Endothelial cell of umbilical vein (primary cell): ENCODE measurements around the gene NUP35. TPM values are rescaled to one million over a fixed set of nuclear protein-coding genes. Genes with fewer than 3 reads are reported as not detected.

Experiments used
- BruUV-seq: library from RNA; stranded (reverse); fragments of 400-500 nt; replicated peaks from 2 replicates; lab custom pipeline; 2021; lab: Mats Ljungman, UMichigan
- CTCF ChIA-PET: fragments of 300-600, 350-600 bp; sonication (Branson Sonifier 250); formaldehyde crosslinking; loops from one replicate; lab custom pipeline; 2021; ENCODE audit warnings: antibody characterized with exemption, inconsistent platforms; lab: Charles Lee
- POLR2A ChIA-PET: fragments of 300-600, 350-600 bp; sonication (Branson Sonifier 250); formaldehyde crosslinking; loops from one replicate; lab custom pipeline; 2021; ENCODE audit warnings: antibody characterized with exemption, inconsistent platforms; lab: Charles Lee
- DNase-seq: peaks from one replicate; pipeline ENCODE4 v3.0.0-alpha.2; 2011; ENCODE audit warnings: low read depth, low spot score
- FAIRE-seq: peaks from 2 replicates; lab custom pipeline; 2011; peaks lifted over from hg19 to GRCh38; lab: Jason Lieb, UNC
- H2AFZ ChIP-seq: 2 replicates; pipeline ENCODE4 v1.6.0; 2012; ENCODE audit warnings: low read depth, low read length, control low read depth, inconsistent platforms
- H3K27ac ChIP-seq: 2 replicates; pipeline ENCODE4 v1.5.1; 2011; ENCODE audit warnings: low read depth, mild to moderate bottlenecking, control low read depth, low read length, moderate library complexity; ENCODE audit not compliant: insufficient read depth
- H3K27me3 ChIP-seq, 2 experiments: 2 replicates each; pipeline versions ENCODE4 v1.6.0 to v1.6.1; 2011; ENCODE audit warnings: low read length in 2 of 2, mixed read lengths in 1 of 2; ENCODE audit not compliant: control insufficient read depth in 2 of 2, insufficient read depth in 2 of 2
- H3K36me3 ChIP-seq, 2 experiments: 2 replicates in 1 of 2; 3 replicates in 1 of 2; pipeline ENCODE4 v1.5.1; 2011; ENCODE audit warnings: low read length in 2 of 2, mild to moderate bottlenecking in 1 of 2, moderate library complexity in 1 of 2; ENCODE audit not compliant: control insufficient read depth in 2 of 2, insufficient read depth in 2 of 2; ENCODE audit errors: extremely low read depth in 1 of 2
- H3K4me1 ChIP-seq: 3 replicates; pipeline ENCODE4 v1.5.1; 2011; ENCODE audit warnings: mild to moderate bottlenecking, low read length; ENCODE audit not compliant: control insufficient read depth, insufficient read depth; ENCODE audit errors: extremely low read depth
- H3K4me2 ChIP-seq: 2 replicates; pipeline ENCODE4 v1.6.1; 2011; ENCODE audit warnings: low read length, control low read depth, mixed read lengths; ENCODE audit not compliant: insufficient read depth
- H3K4me3 ChIP-seq, 3 experiments: fragments of 200-600 bp in 1 of 3; sonication (generic), shearing (Covaris generic) in 1 of 3; replicated peaks in 1 of 3; 2 replicates each; pipeline ENCODE4 v1.5.1; 2011 to 2016; ENCODE audit warnings: control low read depth in 3 of 3, low read length in 3 of 3, mild to moderate bottlenecking in 2 of 3, inconsistent platforms in 1 of 3, low read depth in 1 of 3, moderate library complexity in 1 of 3; ENCODE audit not compliant: insufficient read depth in 1 of 3
- H3K79me2 ChIP-seq: 2 replicates; pipeline ENCODE4 v1.6.0; 2012; ENCODE audit warnings: low read length, inconsistent platforms; ENCODE audit not compliant: control insufficient read depth, insufficient read depth
- H3K9ac ChIP-seq: replicated peaks from 2 replicates; pipeline ENCODE3; 2011; ENCODE audit warnings: low read length, control low read depth; ENCODE audit not compliant: insufficient read depth; ENCODE audit errors: extremely low read depth
- H3K9me1 ChIP-seq: replicated peaks from 3 replicates; pipeline ENCODE4 v1.6.0; 2011; ENCODE audit warnings: mild to moderate bottlenecking, low read length; ENCODE audit not compliant: control insufficient read depth, insufficient read depth; ENCODE audit errors: extremely low read depth
- H3K9me3 ChIP-seq: replicated peaks from 2 replicates; pipeline ENCODE4 v1.5.1; 2012; ENCODE audit warnings: low read length, inconsistent platforms; ENCODE audit not compliant: control insufficient read depth, insufficient read depth
- H4K20me1 ChIP-seq: replicated peaks from 2 replicates; pipeline ENCODE3; 2011; ENCODE audit warnings: mild to moderate bottlenecking, low read length; ENCODE audit not compliant: control insufficient read depth, insufficient read depth; ENCODE audit errors: extremely low read depth
- CTCF ChIP-seq, 2 donors: IDR thresholded peaks; 1 replicate in 1 of 2; 2 replicates in 1 of 2; pipeline ENCODE4 v1.5.1; 2011; ENCODE audit warnings: low read length in 2 of 2, mild to moderate bottlenecking in 2 of 2, moderate library complexity in 2 of 2, control low read depth in 1 of 2, inconsistent platforms in 1 of 2, low read depth in 1 of 2; ENCODE audit not compliant: insufficient read depth in 1 of 2; ENCODE audit errors: extremely low read depth in 1 of 2
- FOS ChIP-seq: IDR thresholded peaks from 2 replicates; pipeline ENCODE4 v1.6.1; 2011; ENCODE audit warnings: mild to moderate bottlenecking, low read length, moderate library complexity, borderline replicate concordance; ENCODE audit not compliant: insufficient read depth
- MAX ChIP-seq: IDR thresholded peaks from 2 replicates; pipeline ENCODE4 v1.6.1; 2011; ENCODE audit not compliant: insufficient read depth, insufficient read length
- POLR2A ChIP-seq: IDR thresholded peaks from 2 replicates; pipeline ENCODE4 v1.6.1; 2012; ENCODE audit warnings: low read depth, mild to moderate bottlenecking, control low read depth, low read length
- dilution Hi-C: fragments of 300-500 bp; cut with MboI; formaldehyde crosslinking; loops from one replicate; pipeline ENCODE4 v1.15.0; 2019; ENCODE audit warnings: low sequenced_read_pairs; ENCODE audit not compliant: extremely low pct_ligation_motif_present
- intact Hi-C: fragments of 100-400 bp; cut with micrococcal nuclease; formaldehyde crosslinking; loops from one replicate; pipeline ENCODE4 v1.10.0; 2022
- polyA plus RNA-seq, 4 experiments: library from polyadenylated mRNA; depleted of rRNA in 3 of 4; stranded (reverse) in 3 of 4; unstranded in 1 of 4; fragments of >200 nt; gene quantifications; 2 replicates each; pipeline versions ENCODE4 v1.2.1 to v1.2.3, GENCODE V29; 2011 to 2012; ENCODE audit warnings: missing spikeins in 1 of 4
- total RNA-seq: library from RNA; stranded (reverse); gene quantifications from 2 replicates; pipeline ENCODE4 v1.2.3, GENCODE V29; 2021

NUP35 gene
- total and polyA plus RNA-seq, 2 donors (not counting 3 experiments of a cell fraction or from before 2014, with no cell fraction given) = 8.4 to 22.1 TPM

GRCh38 chr2:183163821-183164649 is 39.8 kb downstream of the NUP35 start:
- dilution Hi-C loops = no loop called here
- no peaks in the 10 kb centered on the region for H3K9me3 ChIP-seq
- no TSS peak for BruUV-seq
- H3K4me2 ChIP-seq = no peak overlapping the region
- H3K4me1 ChIP-seq = no peaks in the 10 kb centered on the region
- CTCF ChIA-PET = interaction anchor here (1.4 to 1.5 kb wide), 2 partner anchors 17 to 85 kb away, joined by 3 to 4 read pairs; no protein-coding TSS in a partner anchor
- peaks cover 3% of the 10 kb centered on the region in 2 experiments for H3K36me3 ChIP-seq
- H2AFZ ChIP-seq = no peak overlapping the region
- no peaks in the 10 kb centered on the region for H3K9me1 ChIP-seq
- DNase-seq (no peak), FAIRE-seq (no peak)
- H3K27ac ChIP-seq = no peak overlapping the region
- POLR2A ChIA-PET = no interaction called here
- peaks cover 7% of the 10 kb centered on the region for H3K79me2 ChIP-seq
- intact Hi-C loops = no loop called here
- no peaks in the 10 kb centered on the region for H3K27me3 ChIP-seq
- H3K9ac ChIP-seq = no peak overlapping the region
- TF ChIP-seq MAX (no peak), POLR2A (no peak), FOS (no peak), CTCF (IDR thresholded peaks at IDR 0.05; ENCODE audit: extremely low read depth in 1 of 2, insufficient read depth in 1 of 2, low read depth in 1 of 2, low read length in 2 of 2) (no peak)
- H4K20me1 ChIP-seq = no peaks in the 10 kb centered on the region
- no peak overlapping the region for H3K4me3 ChIP-seq
